HEK293 (cell line): ENCODE results near the gene NEURL1.

Source experiments
- CTCF ChIA-PET: fragments of 350-600 bp; formaldehyde crosslinking; extraction: SDS; loops from one replicate; lab custom pipeline; 2021; ENCODE audit warnings: antibody characterized with exemption; lab: Yijun Ruan, JAX
- POLR2A ChIA-PET: fragments of 300-600 bp; formaldehyde crosslinking; extraction: SDS; loops from one replicate; lab custom pipeline; 2020; ENCODE audit warnings: antibody characterized with exemption, inconsistent platforms; lab: Yijun Ruan, JAX
- H3K27ac ChIP-seq: fragments of 200-500 bp; sonication (Bioruptor generic); 2 replicates; pipeline ENCODE4 v1.5.1; 2014; ENCODE audit warnings: low read depth, low read length, control low read depth, inconsistent platforms; ENCODE audit errors: extremely low read depth
- H3K36me3 ChIP-seq, 2 experiments: fragments of 200-500 bp in 1 of 2; sonication (Bioruptor generic) in 1 of 2; 1 replicate in 1 of 2; 2 replicates in 1 of 2; pipeline ENCODE4 v1.5.1; 2014 to 2017; ENCODE audit warnings: inconsistent platforms in 2 of 2, low read length in 2 of 2; ENCODE audit not compliant: control insufficient read depth in 2 of 2, insufficient read depth in 1 of 2
- H3K4me1 ChIP-seq: fragments of 200-500 bp; sonication (Bioruptor generic); 2 replicates; pipeline ENCODE4 v1.5.1; 2014; ENCODE audit warnings: mild to moderate bottlenecking, low read length, inconsistent platforms; ENCODE audit not compliant: control insufficient read depth, insufficient read depth
- H3K4me3 ChIP-seq: 2 replicates; pipeline ENCODE4 v1.5.1; 2011; ENCODE audit warnings: low read depth, mild to moderate bottlenecking, control low read depth, low read length, moderate library complexity
- H3K9me3 ChIP-seq: fragments of 200-500 bp; sonication (Bioruptor generic); 2 replicates; pipeline ENCODE4 v1.5.1; 2014; ENCODE audit warnings: low read depth, low read length, inconsistent platforms; ENCODE audit not compliant: control insufficient read depth, insufficient read depth
- EGR2 ChIP-seq: fragments of 450-650 bp; formaldehyde crosslinking; IDR thresholded peaks from 2 replicates; pipeline ENCODE4 v1.5.1; 2016; ENCODE audit warnings: low read depth, missing biosample characterization, missing genetic modification characterization
- ELK4 ChIP-seq: IDR thresholded peaks from 2 replicates; pipeline ENCODE4 v1.6.1; 2011; ENCODE audit warnings: mild to moderate bottlenecking, low read depth, low read length, borderline replicate concordance
- HIC1 ChIP-seq: fragments of 450-650 bp; formaldehyde crosslinking; IDR thresholded peaks from 2 replicates; pipeline ENCODE4 v1.5.1; 2016; ENCODE audit warnings: missing biosample characterization, missing genetic modification characterization
- KLF1 ChIP-seq: fragments of 450-650 bp; formaldehyde crosslinking; IDR thresholded peaks from 2 replicates; pipeline ENCODE4 v1.5.1; 2016; ENCODE audit warnings: missing biosample characterization, missing genetic modification characterization
- PBX3 ChIP-seq: sonication (generic); formaldehyde crosslinking; IDR thresholded peaks from 2 replicates; pipeline ENCODE4 v1.8.1; 2022; ENCODE audit warnings: mild to moderate bottlenecking, moderate library complexity, missing genetic modification reagents
- ZBTB44 ChIP-seq: fragments of 450-650 bp; IDR thresholded peaks from 2 replicates; pipeline ENCODE4 v1.5.1; 2018; ENCODE audit warnings: missing biosample characterization, mild to moderate bottlenecking, missing genetic modification characterization
- ZFHX2 ChIP-seq: fragments of 450-650 bp; formaldehyde crosslinking; conservative IDR thresholded peaks from 2 replicates; pipeline ENCODE4 v1.5.1; 2016; ENCODE audit warnings: missing biosample characterization, missing genetic modification characterization
- ZNF155 ChIP-seq: fragments of 450-650 bp; formaldehyde crosslinking; IDR thresholded peaks from 2 replicates; pipeline ENCODE4 v1.5.1; 2016; ENCODE audit warnings: missing biosample characterization, missing genetic modification characterization
- ZNF280D ChIP-seq: fragments of 450-650 bp; formaldehyde crosslinking; IDR thresholded peaks from 2 replicates; pipeline ENCODE4 v1.5.1; 2016; ENCODE audit warnings: missing biosample characterization, missing genetic modification characterization
- ZNF311 ChIP-seq: fragments of 450-650 bp; formaldehyde crosslinking; IDR thresholded peaks from 2 replicates; pipeline ENCODE4 v1.5.1; 2017; ENCODE audit warnings: missing biosample characterization, missing genetic modification characterization, borderline replicate concordance
- ZNF473 ChIP-seq: fragments of 450-650 bp; formaldehyde crosslinking; IDR thresholded peaks from 2 replicates; pipeline ENCODE4 v1.5.1; 2017; ENCODE audit warnings: missing biosample characterization, missing genetic modification characterization
- ZNF48 ChIP-seq: fragments of 450-650 bp; formaldehyde crosslinking; IDR thresholded peaks from 2 replicates; pipeline ENCODE4 v1.5.1; 2016; ENCODE audit warnings: missing biosample characterization, missing genetic modification characterization
- ZNF621 ChIP-seq: fragments of 450-650 bp; formaldehyde crosslinking; IDR thresholded peaks from 2 replicates; pipeline ENCODE4 v1.5.1; 2017; ENCODE audit warnings: missing biosample characterization, missing genetic modification characterization
- ZNF660 ChIP-seq: fragments of 450-650 bp; IDR thresholded peaks from 2 replicates; pipeline ENCODE4 v1.5.1; 2018; ENCODE audit warnings: missing biosample characterization, mild to moderate bottlenecking, missing genetic modification characterization
- ZNF792 ChIP-seq: fragments of 450-650 bp; formaldehyde crosslinking; IDR thresholded peaks from 2 replicates; pipeline ENCODE4 v1.5.1; 2016; ENCODE audit warnings: missing biosample characterization, missing genetic modification characterization
- ZXDB ChIP-seq: fragments of 450-650 bp; formaldehyde crosslinking; IDR thresholded peaks from 2 replicates; pipeline ENCODE4 v1.5.1; 2016; ENCODE audit warnings: missing biosample characterization, missing genetic modification characterization
- TF ChIP-seq, protein P1 (sequence below): fragments of 450-650 bp; formaldehyde crosslinking; IDR thresholded peaks from 2 replicates; pipeline ENCODE4 v1.5.1; 2016; ENCODE audit warnings: missing biosample characterization, missing genetic modification characterization
- TF ChIP-seq, protein P2 (sequence below): fragments of 450-650 bp; formaldehyde crosslinking; IDR thresholded peaks from 2 replicates; pipeline ENCODE4 v1.5.1; 2016; ENCODE audit warnings: missing biosample characterization, missing genetic modification characterization

The NEURL1 gene

DNA sequence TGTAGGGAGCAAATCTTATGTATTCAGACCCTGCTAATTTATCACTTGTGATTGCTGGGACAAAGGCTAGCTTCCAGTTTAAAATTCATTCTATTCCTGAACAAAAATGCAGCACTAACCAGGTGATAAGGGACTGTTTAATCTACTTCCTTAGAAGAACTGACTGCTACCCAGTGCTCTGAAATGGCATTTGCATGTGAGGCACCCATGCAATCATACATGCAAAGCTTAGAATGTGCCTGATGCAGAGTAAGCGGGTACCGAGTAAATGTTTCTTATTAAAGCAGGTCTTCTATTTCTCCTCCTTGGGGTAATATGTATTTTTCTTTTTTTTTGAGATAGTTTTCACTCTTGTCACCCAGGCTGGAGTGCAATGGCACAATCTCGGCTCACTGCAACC is 54.5 kb downstream of the NEURL1 start (continued):
- TF ChIP-seq PBX3 (CRISPR knock-in tag) (no peak), ZNF155 (tag by site-specific recombination) (no peak), ZNF280D (no peak), ZBTB44 (tag by site-specific recombination) (no peak), ELK4 (no peak), ZNF660 (tag by site-specific recombination) (no peak)

DNA sequence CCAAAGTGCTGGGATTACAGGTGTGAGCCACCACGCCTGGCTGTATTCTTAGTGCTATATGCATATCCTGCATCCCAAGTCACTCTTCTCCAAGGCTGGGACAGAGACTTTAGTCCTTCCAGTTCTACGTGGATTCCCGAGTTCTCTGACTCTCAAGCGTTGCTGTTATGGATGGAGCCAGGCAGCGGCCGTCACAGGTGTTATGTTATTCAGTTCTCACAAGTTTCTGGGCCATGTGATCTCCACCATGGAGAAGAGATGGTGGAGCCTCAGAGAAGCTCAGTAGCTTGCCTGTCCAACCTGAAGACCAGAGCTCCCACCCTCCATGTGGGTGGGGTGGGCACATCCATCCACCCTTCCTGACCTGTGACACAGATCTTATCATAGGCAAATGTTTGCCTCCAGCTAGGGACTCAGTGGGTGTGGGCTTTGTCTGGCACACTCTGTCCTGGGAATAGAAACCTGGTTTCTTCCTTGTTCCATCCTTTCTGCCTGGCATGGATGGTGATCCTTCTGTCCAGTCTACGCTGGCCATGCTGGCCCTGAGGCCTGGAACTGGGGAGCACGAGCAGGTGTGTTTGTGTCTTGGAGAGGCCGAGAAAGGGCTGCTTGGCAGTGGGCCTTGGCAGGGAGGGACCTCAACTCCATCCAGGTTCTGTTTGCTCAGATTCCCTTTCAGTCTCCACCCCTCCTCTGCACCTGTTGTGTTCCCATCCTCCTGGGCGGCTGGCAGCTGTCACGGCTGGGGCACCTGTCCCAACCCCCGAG is 55.3 kb downstream of the NEURL1 start:
- CTCF ChIA-PET, result interaction anchor here (0.5 to 5.3 kb wide), 3 partner anchors 16 to 130 kb away, joined by 3 to 21 read pairs (median 6); no protein-coding TSS in a partner anchor
- POLR2A ChIA-PET, result no interaction called here
- Histone ChIP-seq H3K27ac (no peak overlapping the region), H3K36me3 (no peaks in the 10 kb centered on the region), H3K9me3 (no peaks in the 10 kb centered on the region), H3K4me3 (no peak overlapping the region), H3K4me1 (no peaks in the 10 kb centered on the region)
- TF ChIP-seq EGR2 (peak; percentile 90), KLF1 (tag by site-specific recombination) (peak; percentile 76), ZNF48 (tag by site-specific recombination) (no peak), ZFHX2 (tag by site-specific recombination) (peak; percentile 64), ZNF621 (tag by site-specific recombination) (no peak), ZNF311 (tag by site-specific recombination) (no peak)
- TF ChIP-seq, protein P1, sequence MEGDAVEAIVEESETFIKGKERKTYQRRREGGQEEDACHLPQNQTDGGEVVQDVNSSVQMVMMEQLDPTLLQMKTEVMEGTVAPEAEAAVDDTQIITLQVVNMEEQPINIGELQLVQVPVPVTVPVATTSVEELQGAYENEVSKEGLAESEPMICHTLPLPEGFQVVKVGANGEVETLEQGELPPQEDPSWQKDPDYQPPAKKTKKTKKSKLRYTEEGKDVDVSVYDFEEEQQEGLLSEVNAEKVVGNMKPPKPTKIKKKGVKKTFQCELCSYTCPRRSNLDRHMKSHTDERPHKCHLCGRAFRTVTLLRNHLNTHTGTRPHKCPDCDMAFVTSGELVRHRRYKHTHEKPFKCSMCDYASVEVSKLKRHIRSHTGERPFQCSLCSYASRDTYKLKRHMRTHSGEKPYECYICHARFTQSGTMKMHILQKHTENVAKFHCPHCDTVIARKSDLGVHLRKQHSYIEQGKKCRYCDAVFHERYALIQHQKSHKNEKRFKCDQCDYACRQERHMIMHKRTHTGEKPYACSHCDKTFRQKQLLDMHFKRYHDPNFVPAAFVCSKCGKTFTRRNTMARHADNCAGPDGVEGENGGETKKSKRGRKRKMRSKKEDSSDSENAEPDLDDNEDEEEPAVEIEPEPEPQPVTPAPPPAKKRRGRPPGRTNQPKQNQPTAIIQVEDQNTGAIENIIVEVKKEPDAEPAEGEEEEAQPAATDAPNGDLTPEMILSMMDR (tag by site-specific recombination), result no peak

DNA sequence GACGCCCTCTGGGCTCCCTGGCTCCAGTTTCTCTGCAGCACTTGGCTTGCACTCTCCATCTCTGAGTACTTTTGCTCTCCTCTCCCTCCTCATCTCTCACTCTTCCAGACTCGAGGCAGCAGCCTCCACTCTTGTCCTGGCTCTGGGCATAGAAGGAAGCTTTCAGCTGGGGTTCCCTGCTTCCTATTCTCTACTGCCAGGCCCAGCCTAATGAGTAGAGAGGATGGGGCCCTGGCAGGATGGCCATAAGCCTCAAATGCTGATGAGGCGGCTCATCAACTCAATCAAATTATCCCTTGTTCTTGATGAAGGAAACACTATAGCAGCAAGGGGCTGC is 55.8 kb downstream of the NEURL1 start:
- ChIA-PET POLR2A (no interaction called here), CTCF (interaction anchor here (0.5 to 5.3 kb wide), 2 partner anchors 15 to 43 kb away, joined by 3 to 21 read pairs; no protein-coding TSS in a partner anchor)
- no peak overlapping the region for H3K27ac ChIP-seq
- no peak for TF ChIP-seq HIC1 (tag by site-specific recombination)
- TF ChIP-seq, protein P2, sequence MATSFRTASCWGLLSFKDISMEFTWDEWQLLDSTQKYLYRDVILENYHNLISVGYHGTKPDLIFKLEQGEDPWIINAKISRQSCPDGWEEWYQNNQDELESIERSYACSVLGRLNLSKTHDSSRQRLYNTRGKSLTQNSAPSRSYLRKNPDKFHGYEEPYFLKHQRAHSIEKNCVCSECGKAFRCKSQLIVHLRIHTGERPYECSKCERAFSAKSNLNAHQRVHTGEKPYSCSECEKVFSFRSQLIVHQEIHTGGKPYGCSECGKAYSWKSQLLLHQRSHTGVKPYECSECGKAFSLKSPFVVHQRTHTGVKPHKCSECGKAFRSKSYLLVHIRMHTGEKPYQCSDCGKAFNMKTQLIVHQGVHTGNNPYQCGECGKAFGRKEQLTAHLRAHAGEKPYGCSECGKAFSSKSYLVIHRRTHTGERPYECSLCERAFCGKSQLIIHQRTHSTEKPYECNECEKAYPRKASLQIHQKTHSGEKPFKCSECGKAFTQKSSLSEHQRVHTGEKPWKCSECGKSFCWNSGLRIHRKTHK (tag by site-specific recombination), result no peak
- no peak for TF ChIP-seq ZXDB (tag by site-specific recombination)
- no peak for TF ChIP-seq ZNF792
- TF ChIP-seq ZNF473 (tag by site-specific recombination), result no peak
- no peaks in the 10 kb centered on the region for H3K4me1 ChIP-seq
- no peaks in the 10 kb centered on the region for H3K9me3 ChIP-seq
- no peaks in the 10 kb centered on the region for H3K36me3 ChIP-seq
- no peak overlapping the region for H3K4me3 ChIP-seq
